GM21367 (cell line): ENCODE results near the gene ENTREP1.
A peak's percentile ranks its signal among the peaks of the same experiment; 100 is the strongest.
"Not testable (repeated sequence)": the region's sequence is repeated elsewhere in the genome, so short reads cannot be mapped to it uniquely, and the experiment has no call there.

ENCODE experiments used
- ATAC-seq: cut with Tn5 transposase; IDR thresholded peaks from one replicate; pipeline ENCODE4 v1.9.1; 2021; ENCODE audit not compliant: unreplicated experiment

ENTREP1 gene

GRCh38 chr9:69324549-69325401, at the start of gene ENTREP1:
TSS of gene ENTREP1 (plus strand) at chr9:69325215. CDS start at chr9:69325310, 95 bp downstream.
- no peak for ATAC-seq

- no peak for ATAC-seq
Observed at GRCh38 chr9:69276775-69277174, 48.2 kb upstream of the ENTREP1 start.

GRCh38 chr9:69279084-69279731, 45.8 kb upstream of the ENTREP1 start:
- ATAC-seq, result no peak

GRCh38 chr9:69279733-69280132, 45.3 kb upstream of the ENTREP1 start:
- ATAC-seq, result no peak

GRCh38 chr9:69283003-69283402, 42.0 kb upstream of the ENTREP1 start:
- no peak for ATAC-seq

GRCh38 chr9:69292078-69292477, 32.9 kb upstream of the ENTREP1 start:
- ATAC-seq, result no peak

- ATAC-seq, result no peak
Observed at GRCh38 chr9:69293156-69293555, 31.9 kb upstream of the ENTREP1 start.

GRCh38 chr9:69295872-69296552, 29.0 kb upstream of the ENTREP1 start:
- ATAC-seq, result no peak

GRCh38 chr9:69297300-69297980, 27.6 kb upstream of the ENTREP1 start:
- ATAC-seq, result no peak

GRCh38 chr9:69299315-69299714, 25.7 kb upstream of the ENTREP1 start:
- ATAC-seq, result no peak

GRCh38 chr9:69299826-69300225, 25.2 kb upstream of the ENTREP1 start:
- ATAC-seq, result no peak

GRCh38 chr9:69303331-69303730, 21.7 kb upstream of the ENTREP1 start:
- no peak for ATAC-seq

GRCh38 chr9:69306895-69307445, 18.0 kb upstream of the ENTREP1 start:
- ATAC-seq, result not testable (repeated sequence)

GRCh38 chr9:69307446-69308205, 17.4 kb upstream of the ENTREP1 start:
- no peak for ATAC-seq

GRCh38 chr9:69308206-69308931, 16.6 kb upstream of the ENTREP1 start:
- no peak for ATAC-seq

GRCh38 chr9:69313175-69313574, 11.8 kb upstream of the ENTREP1 start:
- ATAC-seq, result no peak

- ATAC-seq, result no peak
Observed at GRCh38 chr9:69314547-69314946, 10.5 kb upstream of the ENTREP1 start.

GRCh38 chr9:69317081-69317480, 7.9 kb upstream of the ENTREP1 start:
- ATAC-seq, result no peak

- ATAC-seq, result peak; percentile 76
Observed at GRCh38 chr9:69317894-69318293, 7.1 kb upstream of the ENTREP1 start.
